HepG2 (cell line): Measurements from ENCODE around the gene NRN1L. TPM values are rescaled to one million over a fixed set of nuclear protein-coding genes. Genes with fewer than 3 reads are reported as not detected.
A peak's percentile ranks its signal among the peaks of the same experiment; 100 is the strongest.

ENCODE experiments used
- ATAC-seq: fragments of 200-7000 bp; cut with Tn5 transposase; 3 replicates; pipeline ENCODE4 v1.9.1; 2020; ENCODE audit warnings: mild to moderate bottlenecking, moderate library complexity
- BruUV-seq: library from RNA; stranded (reverse); fragments of 400-500 nt; replicated peaks from 2 replicates; lab custom pipeline; 2021; lab: Mats Ljungman, UMichigan
- CTCF ChIA-PET: fragments of 300-600 bp; formaldehyde crosslinking; extraction: SDS; loops from one replicate; lab custom pipeline; 2021; ENCODE audit warnings: low total read pairs, inconsistent platforms, low intra/inter-chr PET ratio; lab: Yijun Ruan, JAX
- POLR2A ChIA-PET: fragments of 350-600 bp; sonication (Branson Sonifier 250); formaldehyde crosslinking; loops from one replicate; lab custom pipeline; 2020; ENCODE audit warnings: antibody characterized with exemption, inconsistent platforms; lab: Yijun Ruan, JAX
- DNase-seq: peaks from one replicate; pipeline ENCODE4 v3.0.0-alpha.2; 2015; ENCODE audit warnings: low spot score
- FAIRE-seq: peaks from 3 replicates; lab custom pipeline; 2011; peaks lifted over from hg19 to GRCh38; lab: Jason Lieb, UNC
- H2AFZ ChIP-seq: one replicate; pipeline ENCODE4 v1.6.1; 2011; ENCODE audit warnings: low read length, inconsistent platforms
- H3K27ac ChIP-seq: fragments of 300-600 bp; 3 replicates; pipeline ENCODE4 v1.8.0; 2011; ENCODE audit warnings: mixed run types, mild to moderate bottlenecking, mixed read lengths, low read length, inconsistent platforms; ENCODE audit not compliant: insufficient read depth; ENCODE audit errors: extremely low read length
- H3K27me3 ChIP-seq, 2 experiments: fragments of 200-600 bp in 1 of 2; 2 replicates in 1 of 2; 3 replicates in 1 of 2; pipeline versions ENCODE4 v1.6.0 to v1.8.0; 2011; ENCODE audit warnings: low read length in 2 of 2, mild to moderate bottlenecking in 2 of 2, moderate library complexity in 2 of 2, inconsistent platforms in 1 of 2; ENCODE audit not compliant: insufficient read depth in 2 of 2, control insufficient read depth in 1 of 2
- H3K36me3 ChIP-seq, 2 experiments: fragments of 200-600 bp in 1 of 2; replicated peaks in 1 of 2; 2 replicates in 1 of 2; 3 replicates in 1 of 2; pipeline versions ENCODE4 v1.5.1 to v1.8.0; 2011; ENCODE audit warnings: low read length in 2 of 2, inconsistent platforms in 1 of 2; ENCODE audit not compliant: insufficient read depth in 2 of 2, control insufficient read depth in 1 of 2
- H3K4me1 ChIP-seq: 2 replicates; pipeline ENCODE4 v1.5.1; 2012; ENCODE audit warnings: low read length, inconsistent platforms; ENCODE audit not compliant: insufficient read depth
- H3K4me2 ChIP-seq: 2 replicates; pipeline ENCODE4 v1.6.0; 2011; ENCODE audit warnings: low read depth, low read length, inconsistent platforms
- H3K4me3 ChIP-seq, 3 experiments: fragments of 200-600 bp in 1 of 3; sonication (generic), shearing (Covaris generic) in 1 of 3; replicated peaks in 1 of 3; 2 replicates each; pipeline ENCODE4 v1.5.1; 2011 to 2016; ENCODE audit warnings: low read length in 3 of 3, inconsistent platforms in 2 of 3, low read depth in 2 of 3, mild to moderate bottlenecking in 2 of 3, control low read depth in 1 of 3, mixed read lengths in 1 of 3; ENCODE audit not compliant: insufficient read depth in 1 of 3
- H3K79me2 ChIP-seq: one replicate; pipeline ENCODE4 v1.6.1; 2011; ENCODE audit warnings: low read length, inconsistent platforms; ENCODE audit not compliant: insufficient read depth
- H3K9ac ChIP-seq: 2 replicates; pipeline ENCODE4 v1.6.0; 2011; ENCODE audit warnings: mild to moderate bottlenecking, low read depth, low read length, inconsistent platforms; ENCODE audit not compliant: insufficient read depth
- H3K9me3 ChIP-seq: 2 replicates; pipeline ENCODE4 v1.5.1; 2012; ENCODE audit warnings: mild to moderate bottlenecking, low read length
- H4K20me1 ChIP-seq: 2 replicates; pipeline ENCODE4 v1.6.0; 2011; ENCODE audit warnings: inconsistent platforms, mild to moderate bottlenecking, low read length, moderate library complexity; ENCODE audit not compliant: insufficient read depth
- ISX ChIP-seq: sonication (generic); formaldehyde crosslinking; conservative IDR thresholded peaks from 2 replicates; pipeline ENCODE4 v1.5.0; 2020; ENCODE audit warnings: missing genetic modification reagents
- NR2C2 ChIP-seq: sonication (generic); formaldehyde crosslinking; IDR thresholded peaks from 2 replicates; pipeline ENCODE4 v1.4.0; 2020; ENCODE audit warnings: missing genetic modification reagents, mild to moderate bottlenecking, moderate library complexity, borderline replicate concordance
- RBFOX2 ChIP-seq: fragments of 200-400 bp; formaldehyde crosslinking; IDR thresholded peaks from 2 replicates; pipeline ENCODE4 v1.6.1; 2017; ENCODE audit warnings: low read depth, mild to moderate bottlenecking, low read length
- ZNF354B ChIP-seq: sonication (generic); formaldehyde crosslinking; IDR thresholded peaks from 2 replicates; pipeline ENCODE4 v1.8.0; 2022; ENCODE audit warnings: mild to moderate bottlenecking, missing genetic modification reagents
- ZNF501 ChIP-seq: sonication (generic); formaldehyde crosslinking; IDR thresholded peaks from 2 replicates; pipeline ENCODE4 v1.5.1; 2020; ENCODE audit warnings: mild to moderate bottlenecking, moderate library complexity, missing genetic modification reagents
- WGBS: methylation state at CpG from one replicate; pipeline ENCODE4 v1.1.6; 2017; ENCODE audit warnings: low lambda C conversion rate; 5-methylcytosine and 5-hydroxymethylcytosine counted together
- in situ Hi-C: cut with HindIII; loops from 2 replicates; pipeline ENCODE4 v1.10.0; 2017; ENCODE audit warnings: low pct_unique_long_range_greater_than_20kb; ENCODE audit not compliant: extremely low pct_ligation_motif_present
- intact Hi-C: fragments of 100-400 bp; cut with micrococcal nuclease; formaldehyde crosslinking; loops from one replicate; pipeline ENCODE4 v1.10.0; 2022; ENCODE audit not compliant: unreplicated experiment
- polyA plus RNA-seq, 8 experiments: library from polyadenylated mRNA; depleted of rRNA in 3 of 8; stranded (reverse) in 7 of 8; unstranded in 1 of 8; fragments of >200 nt; fragmentation: Illumina TruSeq in 4 of 8; extraction: Trizol in 4 of 8; gene quantifications; 2 replicates each; pipeline versions ENCODE4 v1.2.1 to v1.2.3, GENCODE V29; 2011 to 2016; ENCODE audit warnings: low read depth in 4 of 8, missing spikeins in 1 of 8, mixed read lengths in 1 of 8; ENCODE audit not compliant: insufficient read depth in 1 of 8
- total RNA-seq, 5 experiments: library from RNA; depleted of rRNA; stranded (reverse); fragments of >200 nt; fragmentation: Illumina TruSeq; extraction: Trizol; gene quantifications; 2 replicates each; pipeline ENCODE4 v1.2.3, GENCODE V29; 2016; ENCODE audit warnings: low read depth in 1 of 5
- TF ChIP-seq, protein P1 (sequence below), 2 experiments: IDR thresholded peaks; 2 replicates each; pipeline ENCODE4 v1.6.1; 2011 to 2012; ENCODE audit warnings: low read length in 2 of 2, borderline replicate concordance in 1 of 2, low read depth in 1 of 2, mild to moderate bottlenecking in 1 of 2, moderate library complexity in 1 of 2
- TF ChIP-seq, protein P2 (sequence below): sonication (generic); formaldehyde crosslinking; IDR thresholded peaks from 2 replicates; pipeline ENCODE4 v1.4.0; 2020; ENCODE audit warnings: missing genetic modification reagents
- TF ChIP-seq, protein P3 (sequence below): sonication (generic); formaldehyde crosslinking; IDR thresholded peaks from 2 replicates; pipeline ENCODE4 v1.4.0; 2020; ENCODE audit warnings: missing genetic modification reagents, borderline replicate concordance

NRN1L gene
- total and polyA plus RNA-seq, 2 of the 13 experiments (the other 11 are each of a cell fraction or from before 2014, with no cell fraction given) = 0.53 to 1.2 TPM

DNA sequence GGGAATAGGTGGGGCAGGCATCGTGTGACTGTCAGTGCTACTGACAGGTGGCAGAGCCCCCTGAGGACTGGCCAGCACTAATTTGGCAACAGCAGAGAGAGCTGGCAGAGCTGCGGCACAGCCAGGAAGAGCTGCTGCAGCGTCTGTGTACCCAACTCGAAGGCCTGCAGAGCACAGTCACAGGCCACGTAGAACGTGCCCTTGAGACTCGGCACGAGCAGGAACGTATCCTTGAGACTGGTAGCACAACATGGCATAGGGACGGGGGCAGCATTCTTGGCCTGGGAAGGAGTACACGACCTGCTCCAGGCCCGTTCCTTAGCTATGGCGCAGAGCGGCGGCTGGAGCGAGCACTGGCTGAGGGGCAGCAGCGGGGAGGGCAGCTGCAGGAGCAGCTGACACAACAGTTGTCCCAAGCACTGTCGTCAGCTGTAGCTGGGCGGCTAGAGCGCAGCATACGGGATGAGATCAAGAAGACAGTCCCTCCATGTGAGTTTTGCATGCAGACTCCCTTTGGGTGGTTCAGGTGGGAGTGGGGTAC lies 3.0 kb upstream of the NRN1L start:
- Histone ChIP-seq H3K9me3 (no peaks in the 10 kb centered on the region), H3K27ac (no peak overlapping the region), H3K36me3 (peaks cover 58 to 88% of the 10 kb centered on the region in 2 experiments), H3K4me3 (no peak overlapping the region), H2AFZ (no peak overlapping the region), H3K9ac (no peak overlapping the region), H3K79me2 (no peaks in the 10 kb centered on the region), H4K20me1 (no peaks in the 10 kb centered on the region), H3K27me3 (no peaks in the 10 kb centered on the region), H3K4me1 (peaks cover 31% of the 10 kb centered on the region), H3K4me2 (no peak overlapping the region)
- CTCF ChIA-PET = interaction anchor here (5.3 kb wide), 1 partner anchor 46 kb away, joined by 63 read pairs; no protein-coding TSS in a partner anchor
- intact Hi-C loops (loop anchor here (5.0 kb wide), 1 partner anchor 161 kb away; no protein-coding TSS in a partner anchor), in situ Hi-C loops (loop anchor here (10.0 kb wide), 1 partner anchor 163 kb away; no protein-coding TSS in a partner anchor)
- POLR2A ChIA-PET = interaction anchor here (2.1 to 3.3 kb wide), 3 partner anchors 11 to 61 kb away, joined by 5 to 22 read pairs (median 12); partner anchors contain the start of genes LCAT and PSKH1
- DNase-seq (no peak), ATAC-seq (no peak), FAIRE-seq (no peak)
- no TSS peak for BruUV-seq
- TF ChIP-seq ZNF354B (CRISPR knock-in tag) = no peak
- no peak for TF ChIP-seq ZNF501 (CRISPR knock-in tag)
- TF ChIP-seq ISX (CRISPR knock-in tag) = no peak
- TF ChIP-seq, protein P1, sequence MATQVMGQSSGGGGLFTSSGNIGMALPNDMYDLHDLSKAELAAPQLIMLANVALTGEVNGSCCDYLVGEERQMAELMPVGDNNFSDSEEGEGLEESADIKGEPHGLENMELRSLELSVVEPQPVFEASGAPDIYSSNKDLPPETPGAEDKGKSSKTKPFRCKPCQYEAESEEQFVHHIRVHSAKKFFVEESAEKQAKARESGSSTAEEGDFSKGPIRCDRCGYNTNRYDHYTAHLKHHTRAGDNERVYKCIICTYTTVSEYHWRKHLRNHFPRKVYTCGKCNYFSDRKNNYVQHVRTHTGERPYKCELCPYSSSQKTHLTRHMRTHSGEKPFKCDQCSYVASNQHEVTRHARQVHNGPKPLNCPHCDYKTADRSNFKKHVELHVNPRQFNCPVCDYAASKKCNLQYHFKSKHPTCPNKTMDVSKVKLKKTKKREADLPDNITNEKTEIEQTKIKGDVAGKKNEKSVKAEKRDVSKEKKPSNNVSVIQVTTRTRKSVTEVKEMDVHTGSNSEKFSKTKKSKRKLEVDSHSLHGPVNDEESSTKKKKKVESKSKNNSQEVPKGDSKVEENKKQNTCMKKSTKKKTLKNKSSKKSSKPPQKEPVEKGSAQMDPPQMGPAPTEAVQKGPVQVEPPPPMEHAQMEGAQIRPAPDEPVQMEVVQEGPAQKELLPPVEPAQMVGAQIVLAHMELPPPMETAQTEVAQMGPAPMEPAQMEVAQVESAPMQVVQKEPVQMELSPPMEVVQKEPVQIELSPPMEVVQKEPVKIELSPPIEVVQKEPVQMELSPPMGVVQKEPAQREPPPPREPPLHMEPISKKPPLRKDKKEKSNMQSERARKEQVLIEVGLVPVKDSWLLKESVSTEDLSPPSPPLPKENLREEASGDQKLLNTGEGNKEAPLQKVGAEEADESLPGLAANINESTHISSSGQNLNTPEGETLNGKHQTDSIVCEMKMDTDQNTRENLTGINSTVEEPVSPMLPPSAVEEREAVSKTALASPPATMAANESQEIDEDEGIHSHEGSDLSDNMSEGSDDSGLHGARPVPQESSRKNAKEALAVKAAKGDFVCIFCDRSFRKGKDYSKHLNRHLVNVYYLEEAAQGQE (IDR thresholded peaks at IDR 0.05; ENCODE audit: borderline replicate concordance in 1 of 2, low read depth in 1 of 2, low read length in 2 of 2) = no peak
- TF ChIP-seq, protein P2, sequence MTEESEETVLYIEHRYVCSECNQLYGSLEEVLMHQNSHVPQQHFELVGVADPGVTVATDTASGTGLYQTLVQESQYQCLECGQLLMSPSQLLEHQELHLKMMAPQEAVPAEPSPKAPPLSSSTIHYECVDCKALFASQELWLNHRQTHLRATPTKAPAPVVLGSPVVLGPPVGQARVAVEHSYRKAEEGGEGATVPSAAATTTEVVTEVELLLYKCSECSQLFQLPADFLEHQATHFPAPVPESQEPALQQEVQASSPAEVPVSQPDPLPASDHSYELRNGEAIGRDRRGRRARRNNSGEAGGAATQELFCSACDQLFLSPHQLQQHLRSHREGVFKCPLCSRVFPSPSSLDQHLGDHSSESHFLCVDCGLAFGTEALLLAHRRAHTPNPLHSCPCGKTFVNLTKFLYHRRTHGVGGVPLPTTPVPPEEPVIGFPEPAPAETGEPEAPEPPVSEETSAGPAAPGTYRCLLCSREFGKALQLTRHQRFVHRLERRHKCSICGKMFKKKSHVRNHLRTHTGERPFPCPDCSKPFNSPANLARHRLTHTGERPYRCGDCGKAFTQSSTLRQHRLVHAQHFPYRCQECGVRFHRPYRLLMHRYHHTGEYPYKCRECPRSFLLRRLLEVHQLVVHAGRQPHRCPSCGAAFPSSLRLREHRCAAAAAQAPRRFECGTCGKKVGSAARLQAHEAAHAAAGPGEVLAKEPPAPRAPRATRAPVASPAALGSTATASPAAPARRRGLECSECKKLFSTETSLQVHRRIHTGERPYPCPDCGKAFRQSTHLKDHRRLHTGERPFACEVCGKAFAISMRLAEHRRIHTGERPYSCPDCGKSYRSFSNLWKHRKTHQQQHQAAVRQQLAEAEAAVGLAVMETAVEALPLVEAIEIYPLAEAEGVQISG (CRISPR knock-in tag) = no peak
- TF ChIP-seq, protein P3, sequence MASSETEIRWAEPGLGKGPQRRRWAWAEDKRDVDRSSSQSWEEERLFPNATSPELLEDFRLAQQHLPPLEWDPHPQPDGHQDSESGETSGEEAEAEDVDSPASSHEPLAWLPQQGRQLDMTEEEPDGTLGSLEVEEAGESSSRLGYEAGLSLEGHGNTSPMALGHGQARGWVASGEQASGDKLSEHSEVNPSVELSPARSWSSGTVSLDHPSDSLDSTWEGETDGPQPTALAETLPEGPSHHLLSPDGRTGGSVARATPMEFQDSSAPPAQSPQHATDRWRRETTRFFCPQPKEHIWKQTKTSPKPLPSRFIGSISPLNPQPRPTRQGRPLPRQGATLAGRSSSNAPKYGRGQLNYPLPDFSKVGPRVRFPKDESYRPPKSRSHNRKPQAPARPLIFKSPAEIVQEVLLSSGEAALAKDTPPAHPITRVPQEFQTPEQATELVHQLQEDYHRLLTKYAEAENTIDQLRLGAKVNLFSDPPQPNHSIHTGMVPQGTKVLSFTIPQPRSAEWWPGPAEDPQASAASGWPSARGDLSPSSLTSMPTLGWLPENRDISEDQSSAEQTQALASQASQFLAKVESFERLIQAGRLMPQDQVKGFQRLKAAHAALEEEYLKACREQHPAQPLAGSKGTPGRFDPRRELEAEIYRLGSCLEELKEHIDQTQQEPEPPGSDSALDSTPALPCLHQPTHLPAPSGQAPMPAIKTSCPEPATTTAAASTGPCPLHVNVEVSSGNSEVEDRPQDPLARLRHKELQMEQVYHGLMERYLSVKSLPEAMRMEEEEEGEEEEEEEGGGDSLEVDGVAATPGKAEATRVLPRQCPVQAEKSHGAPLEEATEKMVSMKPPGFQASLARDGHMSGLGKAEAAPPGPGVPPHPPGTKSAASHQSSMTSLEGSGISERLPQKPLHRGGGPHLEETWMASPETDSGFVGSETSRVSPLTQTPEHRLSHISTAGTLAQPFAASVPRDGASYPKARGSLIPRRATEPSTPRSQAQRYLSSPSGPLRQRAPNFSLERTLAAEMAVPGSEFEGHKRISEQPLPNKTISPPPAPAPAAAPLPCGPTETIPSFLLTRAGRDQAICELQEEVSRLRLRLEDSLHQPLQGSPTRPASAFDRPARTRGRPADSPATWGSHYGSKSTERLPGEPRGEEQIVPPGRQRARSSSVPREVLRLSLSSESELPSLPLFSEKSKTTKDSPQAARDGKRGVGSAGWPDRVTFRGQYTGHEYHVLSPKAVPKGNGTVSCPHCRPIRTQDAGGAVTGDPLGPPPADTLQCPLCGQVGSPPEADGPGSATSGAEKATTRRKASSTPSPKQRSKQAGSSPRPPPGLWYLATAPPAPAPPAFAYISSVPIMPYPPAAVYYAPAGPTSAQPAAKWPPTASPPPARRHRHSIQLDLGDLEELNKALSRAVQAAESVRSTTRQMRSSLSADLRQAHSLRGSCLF = no peak
- TF ChIP-seq RBFOX2 = 0 out of 2 replicates have a peak, but pooled peaks have one; percentile 13
- no peak for TF ChIP-seq NR2C2 (CRISPR knock-in tag)
- 95% methylated on average over 20 of the region's 21 CpGs for WGBS
